ENCODE data around the gene LGALS7. TPM values are rescaled to one million over a fixed set of nuclear protein-coding genes. Genes with fewer than 3 reads are reported as not detected.
A peak's percentile ranks its signal among the peaks of the same experiment; 100 is the strongest.

LGALS7 gene
- total RNA-seq, 1 experiment from 2014 or later: 2.1 TPM

DNA sequence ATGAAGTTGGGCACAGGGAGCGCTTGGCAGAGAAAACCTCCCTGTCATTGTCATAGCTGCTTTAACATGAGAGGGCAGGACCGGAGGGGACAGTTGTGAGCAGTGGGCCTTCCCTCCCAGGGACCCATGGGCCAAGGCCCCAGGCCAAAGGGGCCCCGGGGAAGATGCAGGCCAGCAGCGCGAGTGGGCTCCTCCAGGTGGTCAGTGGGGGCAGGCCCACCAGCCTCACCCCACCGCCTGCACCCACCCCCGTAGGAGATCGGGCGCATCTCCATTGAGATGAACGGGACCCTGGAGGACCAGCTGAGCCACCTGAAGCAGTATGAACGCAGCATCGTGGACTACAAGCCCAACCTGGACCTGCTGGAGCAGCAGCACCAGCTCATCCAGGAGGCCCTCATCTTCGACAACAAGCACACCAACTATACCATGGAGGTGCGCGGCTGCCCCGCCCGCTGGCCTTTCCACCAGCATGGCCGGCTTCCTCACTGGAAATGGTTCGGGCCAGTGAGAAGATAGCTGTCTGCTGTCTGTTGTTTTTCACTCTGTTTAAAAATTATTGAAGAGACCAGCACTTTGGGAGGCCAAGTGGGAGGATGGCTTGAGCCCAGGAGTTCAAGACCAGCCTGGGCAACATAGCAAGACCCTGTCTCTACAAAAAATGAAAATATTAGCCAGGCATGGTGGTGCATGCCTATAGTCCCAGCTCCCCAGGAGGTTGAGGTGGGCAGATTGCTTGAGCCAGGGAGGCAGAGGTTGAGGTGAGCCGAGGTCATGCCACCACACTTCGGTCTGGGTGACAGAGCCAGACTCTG is 47.6 kb downstream of the LGALS7 start:
- H3K27ac ChIP-seq: peak overlapping the region; percentile 16; the same call in 1 of the 2 replicates
- no peak overlapping the region for H3K4me3 ChIP-seq
- ChIA-PET POLR2A (ENCODE audit: unreplicated experiment) (interaction anchor here (0.5 to 0.7 kb wide), 3 partner anchors 19 to 124 kb away, joined by 4 to 22 read pairs (median 9); no protein-coding TSS in a partner anchor), CTCF (interaction anchor here (0.6 kb wide), 1 partner anchor 38 kb away, joined by 8 read pairs; no protein-coding TSS in a partner anchor)
- no peak overlapping the region for H3K4me2 ChIP-seq
- H4K20me1 ChIP-seq (ENCODE audit: insufficient read depth): peaks cover 5% of the 10 kb centered on the region; the same call in 1 of the 2 replicates
- H3K79me2 ChIP-seq (ENCODE audit: low read depth): peaks cover 5% of the 10 kb centered on the region
- no peaks in the 10 kb centered on the region for H3K27me3 ChIP-seq (ENCODE audit: insufficient read depth, low read depth)
- H3K9me3 ChIP-seq (ENCODE audit: insufficient read depth, low read depth): no peaks in the 10 kb centered on the region
- DNase-seq: no peak
- H3K36me3 ChIP-seq (ENCODE audit: low read depth): peaks cover 41% of the 10 kb centered on the region
- no peaks in the 10 kb centered on the region for H3K9me2 ChIP-seq (ENCODE audit: insufficient read depth)
- BruUV-seq (replicated peaks): no TSS peak
- TF ChIP-seq CTCF (conservative IDR thresholded peaks at IDR 0.05): no peak
- no peak for TF ChIP-seq EZH2 (IDR thresholded peaks at IDR 0.05; ENCODE audit: low read depth)
- H2AFZ ChIP-seq: no peak overlapping the region
- peaks cover 2% of the 10 kb centered on the region; the same call in 1 of the 2 replicates for H3K4me1 ChIP-seq (replicated peaks; ENCODE audit: insufficient read depth)
- H3F3A ChIP-seq (ENCODE audit: insufficient read depth, low read depth): peaks cover 66% of the 10 kb centered on the region
- intact Hi-C loops (cut with micrococcal nuclease; ENCODE audit: unreplicated experiment): no loop called here

GRCh38 chr19:38723990-38724854 is 49.1 kb downstream of the LGALS7 start:
- H3K9me3 ChIP-seq (ENCODE audit: insufficient read depth, low read depth): no peaks in the 10 kb centered on the region
- no peak overlapping the region for H3K4me3 ChIP-seq
- ChIA-PET CTCF (interaction anchor here (0.5 kb wide), 1 partner anchor 109 kb away, joined by 5 read pairs; no protein-coding TSS in a partner anchor), POLR2A (ENCODE audit: unreplicated experiment) (no interaction called here)
- H3K9me2 ChIP-seq (ENCODE audit: insufficient read depth): no peaks in the 10 kb centered on the region
- intact Hi-C loops (cut with micrococcal nuclease; ENCODE audit: unreplicated experiment): no loop called here
- H3K79me2 ChIP-seq (ENCODE audit: low read depth): peaks cover 15% of the 10 kb centered on the region; the same call in 1 of the 2 replicates
- peaks cover 39% of the 10 kb centered on the region for H3K36me3 ChIP-seq (ENCODE audit: low read depth)
- H3K4me1 ChIP-seq (replicated peaks; ENCODE audit: insufficient read depth): peaks cover 9% of the 10 kb centered on the region
- H3K4me2 ChIP-seq: no peak overlapping the region
- peaks cover 74% of the 10 kb centered on the region for H3F3A ChIP-seq (ENCODE audit: insufficient read depth, low read depth)
- DNase-seq: no peak
- no peak overlapping the region for H2AFZ ChIP-seq
- no peak overlapping the region for H3K27ac ChIP-seq
- no peaks in the 10 kb centered on the region for H3K27me3 ChIP-seq (ENCODE audit: insufficient read depth, low read depth)
- H4K20me1 ChIP-seq (ENCODE audit: insufficient read depth): peaks cover 5% of the 10 kb centered on the region; the same call in 1 of the 2 replicates
- TSS peak; percentile 9 for BruUV-seq (replicated peaks)
- TF ChIP-seq EZH2 (IDR thresholded peaks at IDR 0.05; ENCODE audit: low read depth) (no peak), CTCF (conservative IDR thresholded peaks at IDR 0.05) (no peak)

GRCh38 chr19:38723606-38723965 is 49.7 kb downstream of the LGALS7 start:
- Histone ChIP-seq H3F3A (ENCODE audit: insufficient read depth, low read depth) (peaks cover 74% of the 10 kb centered on the region), H3K36me3 (ENCODE audit: low read depth) (peaks cover 45% of the 10 kb centered on the region)
- TF ChIP-seq EZH2 (IDR thresholded peaks at IDR 0.05; ENCODE audit: low read depth) (no peak), CTCF (conservative IDR thresholded peaks at IDR 0.05) (no peak)

More at GRCh38 chr19:38723606-38723965, 49.7 kb downstream of the LGALS7 start:
- Histone ChIP-seq H3K4me2 (no peak overlapping the region), H2AFZ (no peak overlapping the region), H4K20me1 (ENCODE audit: insufficient read depth) (peaks cover 5% of the 10 kb centered on the region; the same call in 1 of the 2 replicates), H3K9me2 (ENCODE audit: insufficient read depth) (no peaks in the 10 kb centered on the region), H3K9me3 (ENCODE audit: insufficient read depth, low read depth) (no peaks in the 10 kb centered on the region), H3K4me1 (replicated peaks; ENCODE audit: insufficient read depth) (peaks cover 11% of the 10 kb centered on the region), H3K79me2 (ENCODE audit: low read depth) (peaks cover 17% of the 10 kb centered on the region; the same call in 1 of the 2 replicates), H3K27ac (no peak overlapping the region), H3K4me3 (no peak overlapping the region), H3K27me3 (ENCODE audit: insufficient read depth, low read depth) (no peaks in the 10 kb centered on the region)
- intact Hi-C loops (cut with micrococcal nuclease; ENCODE audit: unreplicated experiment): no loop called here
- CTCF ChIA-PET: interaction anchor here (0.5 to 0.8 kb wide), 2 partner anchors 8 to 109 kb away, joined by 5 to 10 read pairs; no protein-coding TSS in a partner anchor
- BruUV-seq (replicated peaks): no TSS peak
- no peak for DNase-seq
- POLR2A ChIA-PET (ENCODE audit: unreplicated experiment): no interaction called here
